Tibial nerve (tissue), 4 donors: ENCODE measurements around the gene SFXN5. TPM values are rescaled to one million over a fixed set of nuclear protein-coding genes. Genes with fewer than 3 reads are reported as not detected.
A peak's percentile ranks its signal among the peaks of the same experiment; 100 is the strongest.

Experiments
- DNase-seq, 2 donors: peaks; one replicate each; pipeline ENCODE4 v3.0.0-alpha.2; 2019; ENCODE audit warnings: low spot score in 2 of 2
- H3K27ac ChIP-seq, 4 donors: fragments of 200-600 bp; sonication (generic) in 3 of 4; one replicate each; pipeline ENCODE4 v1.5.1; 2017 to 2019; ENCODE audit warnings: mild to moderate bottlenecking in 1 of 4
- H3K27me3 ChIP-seq, 2 donors: fragments of 200-600 bp; sonication (generic) in 1 of 2; one replicate each; pipeline versions ENCODE4 v1.5.1 to v1.6.0; 2017 to 2019
- H3K36me3 ChIP-seq, 3 donors: fragments of 200-600 bp; sonication (generic); one replicate each; pipeline ENCODE4 v1.5.1; 2018 to 2019
- H3K4me1 ChIP-seq, 4 donors: fragments of 200-600 bp; sonication (generic) in 3 of 4; one replicate each; pipeline ENCODE4 v1.5.1; 2017 to 2019
- H3K4me3 ChIP-seq, 4 donors: fragments of 200-600 bp; sonication (generic) in 3 of 4; one replicate each; pipeline ENCODE4 v1.5.1; 2017 to 2019; ENCODE audit warnings: mild to moderate bottlenecking in 1 of 4, moderate library complexity in 1 of 4
- H3K9me3 ChIP-seq, 4 donors: fragments of 200-600 bp; sonication (generic) in 3 of 4; one replicate each; pipeline ENCODE4 v1.5.1; 2017 to 2019
- EP300 ChIP-seq, 2 donors: sonication (generic); formaldehyde crosslinking; IDR thresholded peaks; one replicate each; pipeline ENCODE4 v1.6.1; 2017; ENCODE audit warnings: antibody characterized with exemption in 2 of 2, mild to moderate bottlenecking in 1 of 2
- POLR2A ChIP-seq, 2 donors: fragments of 450-650 bp; IDR thresholded peaks; one replicate each; pipeline ENCODE4 v1.6.1; 2017; ENCODE audit warnings: antibody characterized with exemption in 2 of 2, mild to moderate bottlenecking in 2 of 2, moderate library complexity in 2 of 2
- WGBS, 2 donors: methylation state at CpG; one replicate each; pipeline ENCODE4 v1.1.5; 2018; 5-methylcytosine and 5-hydroxymethylcytosine counted together
- total RNA-seq, 4 donors: library from RNA; depleted of rRNA; stranded (reverse); fragments of >200 nt; gene quantifications; one replicate each; pipeline ENCODE4 v1.1.0, GENCODE V29; 2016
- TF ChIP-seq, protein P1 (sequence below), 5 experiments: fragments of 200-600 bp in 3 of 5; fragments of 450-650 bp in 2 of 5; sonication (generic) in 3 of 5; IDR thresholded peaks; one replicate each; pipeline ENCODE4 v1.5.1; 2016 to 2019; ENCODE audit warnings: antibody characterized with exemption in 5 of 5, mild to moderate bottlenecking in 3 of 5, moderate library complexity in 2 of 5

SFXN5 gene
- total RNA-seq, 4 donors from 2014 or later, result 13.8 to 58.1 (median 21.7) TPM

DNA sequence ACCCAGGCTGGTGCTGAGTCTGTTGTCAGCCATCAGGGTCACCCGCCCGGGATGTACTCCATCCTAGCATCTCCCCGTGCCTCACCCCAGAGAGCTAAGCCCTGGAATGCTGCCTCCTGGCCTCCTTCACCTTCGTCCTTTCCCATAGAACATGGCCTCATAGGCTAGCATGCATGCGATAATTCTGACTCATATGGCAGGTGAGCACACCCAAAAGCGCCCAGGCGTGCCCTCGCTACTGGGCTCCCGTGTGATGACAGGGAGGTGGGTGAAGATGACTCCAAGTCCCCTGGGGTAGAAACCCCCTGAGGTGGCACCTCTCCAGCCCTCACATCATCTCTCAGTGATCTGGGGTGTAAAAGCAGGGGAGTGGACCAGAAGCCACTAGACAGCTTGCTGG is 177.0 kb downstream of the SFXN5 start:
- Histone ChIP-seq H3K4me1 (peaks cover 0 to 7% (median 0%) of the 10 kb centered on the region in 4 donors), H3K4me3 (no peak overlapping the region), H3K27me3 (peaks cover 0 to 51% of the 10 kb centered on the region in 2 donors), H3K27ac (no peak overlapping the region), H3K9me3 (no peaks in the 10 kb centered on the region), H3K36me3 (peaks cover 0 to 29% (median 0%) of the 10 kb centered on the region in 3 donors)
- DNase-seq, result no peak
- 86 to 92% methylated on average over 9 of the region's 9 CpGs for WGBS, 2 donors
- TF ChIP-seq, protein P1, sequence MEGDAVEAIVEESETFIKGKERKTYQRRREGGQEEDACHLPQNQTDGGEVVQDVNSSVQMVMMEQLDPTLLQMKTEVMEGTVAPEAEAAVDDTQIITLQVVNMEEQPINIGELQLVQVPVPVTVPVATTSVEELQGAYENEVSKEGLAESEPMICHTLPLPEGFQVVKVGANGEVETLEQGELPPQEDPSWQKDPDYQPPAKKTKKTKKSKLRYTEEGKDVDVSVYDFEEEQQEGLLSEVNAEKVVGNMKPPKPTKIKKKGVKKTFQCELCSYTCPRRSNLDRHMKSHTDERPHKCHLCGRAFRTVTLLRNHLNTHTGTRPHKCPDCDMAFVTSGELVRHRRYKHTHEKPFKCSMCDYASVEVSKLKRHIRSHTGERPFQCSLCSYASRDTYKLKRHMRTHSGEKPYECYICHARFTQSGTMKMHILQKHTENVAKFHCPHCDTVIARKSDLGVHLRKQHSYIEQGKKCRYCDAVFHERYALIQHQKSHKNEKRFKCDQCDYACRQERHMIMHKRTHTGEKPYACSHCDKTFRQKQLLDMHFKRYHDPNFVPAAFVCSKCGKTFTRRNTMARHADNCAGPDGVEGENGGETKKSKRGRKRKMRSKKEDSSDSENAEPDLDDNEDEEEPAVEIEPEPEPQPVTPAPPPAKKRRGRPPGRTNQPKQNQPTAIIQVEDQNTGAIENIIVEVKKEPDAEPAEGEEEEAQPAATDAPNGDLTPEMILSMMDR (IDR thresholded peaks at IDR 0.05), result no peak
- TF ChIP-seq EP300 (IDR thresholded peaks at IDR 0.05) (no peak), POLR2A (IDR thresholded peaks at IDR 0.05) (no peak)

DNA sequence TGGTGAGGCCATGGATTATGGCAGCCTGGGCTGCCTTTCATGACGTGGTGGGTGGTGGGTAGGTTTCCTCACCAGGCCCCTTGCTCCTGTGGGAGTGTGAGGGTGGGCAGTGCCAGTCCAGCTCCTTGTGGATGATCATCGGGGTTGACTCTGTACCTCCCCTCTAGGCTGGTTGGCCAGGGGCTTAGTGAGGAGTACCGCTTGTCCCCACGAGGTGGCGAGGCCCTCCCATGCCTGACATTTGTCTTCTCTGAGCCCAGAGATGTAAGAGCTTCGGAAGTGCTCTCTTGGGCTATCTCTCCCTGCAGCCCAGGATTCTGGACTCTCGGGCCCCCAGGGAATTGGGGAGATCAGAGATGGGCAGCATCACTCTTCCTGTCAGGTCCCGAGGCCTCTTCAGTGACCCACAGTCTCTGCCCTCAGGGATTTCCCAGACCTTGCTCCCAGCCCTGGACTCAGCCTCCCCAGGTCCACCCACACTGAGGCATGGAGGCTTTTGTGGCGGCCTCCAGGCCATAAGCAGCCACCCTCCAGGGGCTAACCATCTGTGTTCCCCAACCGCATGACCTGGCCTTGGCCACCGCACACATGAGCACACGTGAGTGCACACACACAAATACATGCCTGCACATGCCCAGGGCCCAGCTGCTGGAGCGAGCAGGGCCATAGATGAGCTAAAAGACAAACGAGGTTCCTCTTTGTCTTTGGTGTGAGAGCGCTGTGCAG is 177.8 kb downstream of the SFXN5 start:
- 45 to 53% methylated on average over 12 to 15 of the region's 15 CpGs for WGBS, 2 donors
- TF ChIP-seq EP300 (IDR thresholded peaks at IDR 0.05) (no peak), POLR2A (IDR thresholded peaks at IDR 0.05) (no peak)
- TF ChIP-seq, protein P1 (IDR thresholded peaks at IDR 0.05), result peak in 4 of 5 experiments; percentile 23 to 38 (median 32)
- H3K27me3 ChIP-seq, result peaks cover 0 to 43% of the 10 kb centered on the region in 2 donors
- no peak for DNase-seq
- peaks cover 0 to 15% (median under 1%) of the 10 kb centered on the region in 4 donors for H3K4me1 ChIP-seq
- H3K9me3 ChIP-seq, result no peaks in the 10 kb centered on the region
- H3K27ac ChIP-seq, result no peak overlapping the region
- H3K4me3 ChIP-seq, result no peak overlapping the region
- H3K36me3 ChIP-seq, result peaks cover 0 to 35% (median 0%) of the 10 kb centered on the region in 3 donors

DNA sequence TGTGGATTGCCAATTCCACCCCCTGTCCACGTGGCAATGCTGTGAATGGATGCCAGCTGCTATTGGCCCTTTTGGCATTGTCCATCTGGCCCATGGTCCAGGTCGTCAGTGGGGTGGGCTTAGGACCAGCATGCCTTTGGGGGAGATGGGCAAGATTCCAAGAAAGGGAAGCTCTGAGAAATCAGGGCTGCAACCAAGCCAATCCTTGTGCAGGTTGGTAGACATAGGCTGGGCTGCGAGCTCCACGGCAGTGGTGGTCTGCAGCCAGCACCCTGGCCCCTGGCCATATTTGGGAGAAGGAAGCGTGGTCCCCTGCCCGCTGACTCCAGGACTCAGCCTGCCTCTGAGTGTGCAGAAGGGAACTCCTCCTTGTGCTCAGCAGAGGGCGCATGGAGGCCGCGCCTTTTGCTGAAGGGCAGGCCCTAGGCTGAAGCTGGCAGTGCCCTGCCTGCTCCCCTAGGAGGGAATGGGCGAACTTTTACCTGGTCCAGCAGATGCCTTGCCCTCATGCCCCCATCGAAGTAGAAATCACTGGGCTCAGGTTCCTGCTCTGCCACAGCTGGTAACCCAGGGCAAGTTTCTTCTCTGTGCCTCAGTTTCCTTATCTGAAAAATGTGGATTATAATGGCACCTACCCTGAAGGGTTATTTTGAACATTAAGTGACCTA is 178.9 kb downstream of the SFXN5 start:
- Histone ChIP-seq H3K27ac (no peak overlapping the region), H3K4me1 (peaks cover 0 to 24% (median 5%) of the 10 kb centered on the region in 4 donors), H3K27me3 (peaks cover 0 to 32% of the 10 kb centered on the region in 2 donors), H3K9me3 (no peaks in the 10 kb centered on the region), H3K36me3 (peaks cover 0 to 35% (median 0%) of the 10 kb centered on the region in 3 donors), H3K4me3 (no peak overlapping the region)
- WGBS, 2 donors, result 2 to 11% methylated on average over 6 to 8 of the region's 11 CpGs
- TF ChIP-seq, protein P1 (IDR thresholded peaks at IDR 0.05), result peak; percentile 54 to 78 (median 66)
- TF ChIP-seq POLR2A (IDR thresholded peaks at IDR 0.05), result no peak
- DNase-seq, result peak in 1 of 2 donors; percentile 34

Other genes starting within 250 kb of the SFXN5 start
- 10 to 100 TPM; 22.1 to 41.1 (median 30.3) TPM for gene EXOC6B, start 245.7 kb downstream of the SFXN5 start, total RNA-seq
- 10 to 100 TPM; 22.0 to 33.3 (median 27.1) TPM for gene SPR, start 184.3 kb downstream of the SFXN5 start, total RNA-seq
- gene EMX1, start 154.2 kb downstream of the SFXN5 start, total RNA-seq, result not detected
- gene RAB11FIP5, start 41.2 kb upstream of the SFXN5 start, total RNA-seq, result 10 to 100 TPM; 35.7 to 40.4 (median 39.4) TPM
- not detected for gene NOTO, start 130.9 kb upstream of the SFXN5 start, total RNA-seq
- gene SMYD5, start 142.5 kb upstream of the SFXN5 start, total RNA-seq, result 10 to 100 TPM; 13.8 to 32.4 (median 18.7) TPM
- 10 to 100 TPM; 14.4 to 31.5 (median 21.5) TPM for gene PRADC1, start 161.5 kb upstream of the SFXN5 start, total RNA-seq
- 100 to 1,000 TPM; 194 to 245 (median 212) TPM for gene CCT7, start 162.6 kb upstream of the SFXN5 start, total RNA-seq
- 10 to 100 TPM in 1 of 4 donors, 1 to 10 TPM in 2, under 1 TPM in 1; 0.84 to 13.9 (median 4.4) TPM for gene FBXO41, start 212.8 kb upstream of the SFXN5 start, total RNA-seq
- not detected for gene EGR4, start 221.8 kb upstream of the SFXN5 start, total RNA-seq